Measurements from ENCODE around the gene WFDC2.

GRCh38 chr20:45448270-45448669, 21.3 kb upstream of the WFDC2 start:
- TF ChIP-seq, protein P1, sequence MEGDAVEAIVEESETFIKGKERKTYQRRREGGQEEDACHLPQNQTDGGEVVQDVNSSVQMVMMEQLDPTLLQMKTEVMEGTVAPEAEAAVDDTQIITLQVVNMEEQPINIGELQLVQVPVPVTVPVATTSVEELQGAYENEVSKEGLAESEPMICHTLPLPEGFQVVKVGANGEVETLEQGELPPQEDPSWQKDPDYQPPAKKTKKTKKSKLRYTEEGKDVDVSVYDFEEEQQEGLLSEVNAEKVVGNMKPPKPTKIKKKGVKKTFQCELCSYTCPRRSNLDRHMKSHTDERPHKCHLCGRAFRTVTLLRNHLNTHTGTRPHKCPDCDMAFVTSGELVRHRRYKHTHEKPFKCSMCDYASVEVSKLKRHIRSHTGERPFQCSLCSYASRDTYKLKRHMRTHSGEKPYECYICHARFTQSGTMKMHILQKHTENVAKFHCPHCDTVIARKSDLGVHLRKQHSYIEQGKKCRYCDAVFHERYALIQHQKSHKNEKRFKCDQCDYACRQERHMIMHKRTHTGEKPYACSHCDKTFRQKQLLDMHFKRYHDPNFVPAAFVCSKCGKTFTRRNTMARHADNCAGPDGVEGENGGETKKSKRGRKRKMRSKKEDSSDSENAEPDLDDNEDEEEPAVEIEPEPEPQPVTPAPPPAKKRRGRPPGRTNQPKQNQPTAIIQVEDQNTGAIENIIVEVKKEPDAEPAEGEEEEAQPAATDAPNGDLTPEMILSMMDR (IDR thresholded peaks at IDR 0.05): no peak
- no peak for TF ChIP-seq POLR2A (IDR thresholded peaks at IDR 0.05)
- no peak for TF ChIP-seq EP300 (IDR thresholded peaks at IDR 0.05; ENCODE audit: low read depth)

All from transverse colon (tissue), 3 donors.